ENCODE results near the gene BNIP5.

Gene BNIP5

GRCh38 chr6:36292170-36292569 is 44.5 kb downstream of the BNIP5 start:
- H3K4me3 ChIP-seq (ENCODE audit: low read depth, low read length) = no peak overlapping the region
- TF ChIP-seq, protein P1, sequence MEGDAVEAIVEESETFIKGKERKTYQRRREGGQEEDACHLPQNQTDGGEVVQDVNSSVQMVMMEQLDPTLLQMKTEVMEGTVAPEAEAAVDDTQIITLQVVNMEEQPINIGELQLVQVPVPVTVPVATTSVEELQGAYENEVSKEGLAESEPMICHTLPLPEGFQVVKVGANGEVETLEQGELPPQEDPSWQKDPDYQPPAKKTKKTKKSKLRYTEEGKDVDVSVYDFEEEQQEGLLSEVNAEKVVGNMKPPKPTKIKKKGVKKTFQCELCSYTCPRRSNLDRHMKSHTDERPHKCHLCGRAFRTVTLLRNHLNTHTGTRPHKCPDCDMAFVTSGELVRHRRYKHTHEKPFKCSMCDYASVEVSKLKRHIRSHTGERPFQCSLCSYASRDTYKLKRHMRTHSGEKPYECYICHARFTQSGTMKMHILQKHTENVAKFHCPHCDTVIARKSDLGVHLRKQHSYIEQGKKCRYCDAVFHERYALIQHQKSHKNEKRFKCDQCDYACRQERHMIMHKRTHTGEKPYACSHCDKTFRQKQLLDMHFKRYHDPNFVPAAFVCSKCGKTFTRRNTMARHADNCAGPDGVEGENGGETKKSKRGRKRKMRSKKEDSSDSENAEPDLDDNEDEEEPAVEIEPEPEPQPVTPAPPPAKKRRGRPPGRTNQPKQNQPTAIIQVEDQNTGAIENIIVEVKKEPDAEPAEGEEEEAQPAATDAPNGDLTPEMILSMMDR (IDR thresholded peaks at IDR 0.05; ENCODE audit: low read depth, low read length, missing control alignments) = no peak
- in situ Hi-C loops (cut with HindIII; ENCODE audit: low sequenced_read_pairs) = no loop called here
- DNase-seq (ENCODE audit: low read depth) = no peak

DNA sequence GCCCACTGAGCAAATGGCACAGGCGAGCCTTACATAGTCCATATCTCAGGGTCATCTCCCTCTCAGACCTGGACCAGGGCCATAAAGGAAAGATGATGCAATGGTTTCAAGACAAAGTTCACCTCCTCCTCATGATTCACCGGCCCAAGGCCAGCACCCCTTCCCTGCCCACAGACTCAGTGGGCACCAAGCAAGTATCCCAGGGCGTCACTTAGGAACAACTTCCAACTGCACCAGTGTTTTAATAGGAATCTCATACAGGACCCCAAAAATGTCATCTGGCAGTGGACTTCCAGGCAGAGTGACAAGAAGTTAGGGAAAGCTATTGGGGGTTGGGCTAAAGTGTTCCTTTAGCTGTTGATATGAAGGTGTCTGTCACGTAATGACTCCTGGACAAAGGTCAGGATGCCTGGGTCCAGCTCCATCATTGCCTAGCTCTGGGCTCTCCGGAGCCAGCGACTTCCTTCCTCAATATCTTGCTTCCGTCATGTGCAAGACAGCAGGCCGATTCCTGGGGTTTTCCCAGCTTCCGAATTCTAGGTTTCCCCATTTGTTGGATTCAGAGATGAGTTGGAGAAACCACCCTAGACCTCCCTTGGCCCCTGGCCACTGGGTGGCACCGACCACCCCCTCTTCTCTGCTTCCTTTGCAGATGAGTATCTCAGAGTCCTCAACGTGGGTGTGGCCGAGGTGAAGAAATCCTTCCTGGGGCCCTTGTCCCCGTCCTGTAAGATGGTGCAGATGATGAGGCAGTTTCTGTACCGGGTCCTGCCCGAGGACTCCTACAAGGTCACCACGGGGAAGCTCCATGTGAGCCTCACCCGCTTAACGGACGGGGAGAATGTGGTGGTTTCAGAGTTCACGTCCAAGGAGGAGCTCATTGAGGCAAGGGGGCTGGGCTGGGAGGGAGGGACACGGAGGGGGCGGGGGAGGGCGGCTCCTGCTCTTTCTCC is 45.7 kb downstream of the BNIP5 start:
- TF ChIP-seq, protein P1 (IDR thresholded peaks at IDR 0.05; ENCODE audit: low read depth, low read length, missing control alignments) = no peak
- in situ Hi-C loops (cut with HindIII; ENCODE audit: low sequenced_read_pairs) = no loop called here
- no peak for DNase-seq (ENCODE audit: low read depth)
- H3K4me3 ChIP-seq (ENCODE audit: low read depth, low read length) = no peak overlapping the region

GRCh38 chr6:36289281-36289878 is 47.3 kb downstream of the BNIP5 start:
- in situ Hi-C loops (cut with HindIII; ENCODE audit: low sequenced_read_pairs) = no loop called here
- TF ChIP-seq, protein P1 (IDR thresholded peaks at IDR 0.05; ENCODE audit: low read depth, low read length, missing control alignments) = no peak

GRCh38 chr6:36286858-36287257 is 49.8 kb downstream of the BNIP5 start:
- in situ Hi-C loops (cut with HindIII; ENCODE audit: low sequenced_read_pairs) = no loop called here
- H3K4me3 ChIP-seq (ENCODE audit: low read depth, low read length) = no peak overlapping the region
- DNase-seq (ENCODE audit: low read depth) = no peak
- TF ChIP-seq, protein P1 (IDR thresholded peaks at IDR 0.05; ENCODE audit: low read depth, low read length, missing control alignments) = no peak

More at GRCh38 chr6:36289281-36289878, 47.3 kb downstream of the BNIP5 start:
- no peak overlapping the region for H3K4me3 ChIP-seq (ENCODE audit: low read depth, low read length)
- DNase-seq (ENCODE audit: low read depth) = no peak

- in situ Hi-C loops (cut with HindIII; ENCODE audit: low sequenced_read_pairs) = no loop called here
- H3K4me3 ChIP-seq (ENCODE audit: low read depth, low read length) = no peak overlapping the region
- DNase-seq (ENCODE audit: low read depth) = no peak
- TF ChIP-seq, protein P1 (IDR thresholded peaks at IDR 0.05; ENCODE audit: low read depth, low read length, missing control alignments) = no peak
Observed at GRCh38 chr6:36285797-36286196, 50.9 kb downstream of the BNIP5 start.

DNA sequence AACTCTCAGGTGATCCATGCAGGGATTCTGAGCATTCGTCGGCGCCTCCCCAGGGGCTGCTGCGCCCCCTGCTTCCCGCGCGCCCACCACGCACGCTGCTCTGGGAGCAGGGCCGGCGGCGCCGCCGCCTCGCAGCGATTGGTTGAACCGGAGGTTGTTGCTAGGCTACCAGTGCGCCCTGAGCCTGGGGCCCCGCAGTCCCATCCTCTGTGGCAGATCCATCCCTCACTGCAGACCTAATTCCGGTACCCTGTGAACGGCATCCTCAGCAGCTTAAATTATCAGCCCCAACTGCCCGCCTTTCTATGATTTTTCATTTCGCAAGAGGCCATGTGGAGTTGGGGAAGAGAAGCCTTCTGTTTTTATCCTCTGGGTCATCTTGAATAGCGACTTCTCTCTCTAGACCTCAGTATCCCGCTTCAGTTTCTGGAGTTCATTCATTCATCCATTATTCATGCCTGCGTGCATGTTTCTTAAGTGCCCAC is 51.5 kb downstream of the BNIP5 start:
- no peak for DNase-seq (ENCODE audit: low read depth)
- in situ Hi-C loops (cut with HindIII; ENCODE audit: low sequenced_read_pairs) = no loop called here
- no peak overlapping the region for H3K4me3 ChIP-seq (ENCODE audit: low read depth, low read length)
- TF ChIP-seq, protein P1 (IDR thresholded peaks at IDR 0.05; ENCODE audit: low read depth, low read length, missing control alignments) = no peak

Data from astrocyte of the cerebellum (primary cell).